ENCODE data around the gene KIF18B.

KIF18B gene

DNA sequence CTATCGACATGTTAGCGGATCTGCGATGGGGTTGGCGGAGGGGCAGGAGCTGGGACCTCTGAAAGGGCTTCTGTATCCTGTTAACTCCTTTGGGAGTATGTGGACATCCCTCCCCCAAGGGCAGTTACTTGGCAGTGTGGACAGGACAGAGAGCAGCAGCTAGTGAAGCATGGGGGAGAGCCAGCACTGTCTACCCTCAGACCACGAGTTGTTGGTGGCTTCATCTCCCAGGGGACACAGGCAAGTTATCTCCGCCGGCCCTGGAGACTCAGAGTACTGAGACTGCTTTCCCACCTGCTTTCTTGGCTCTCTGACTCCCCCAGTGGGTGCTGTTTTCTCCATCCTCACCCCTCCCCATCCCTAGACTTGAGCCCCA lies 27.0 kb downstream of the KIF18B start:
- Histone ChIP-seq H3K9me3 (ENCODE audit: severe bottlenecking) (no peaks in the 10 kb centered on the region), H3K27me3 (ENCODE audit: insufficient read depth, poor library complexity, severe bottlenecking) (no peaks in the 10 kb centered on the region), H3K27ac (ENCODE audit: poor library complexity, severe bottlenecking) (no peak overlapping the region), H3K36me3 (ENCODE audit: low read depth) (no peaks in the 10 kb centered on the region), H3K4me1 (ENCODE audit: insufficient read depth, poor library complexity, severe bottlenecking) (peaks cover 30% of the 10 kb centered on the region), H3K4me3 (ENCODE audit: severe bottlenecking) (no peak overlapping the region)
- TF ChIP-seq, protein P1, sequence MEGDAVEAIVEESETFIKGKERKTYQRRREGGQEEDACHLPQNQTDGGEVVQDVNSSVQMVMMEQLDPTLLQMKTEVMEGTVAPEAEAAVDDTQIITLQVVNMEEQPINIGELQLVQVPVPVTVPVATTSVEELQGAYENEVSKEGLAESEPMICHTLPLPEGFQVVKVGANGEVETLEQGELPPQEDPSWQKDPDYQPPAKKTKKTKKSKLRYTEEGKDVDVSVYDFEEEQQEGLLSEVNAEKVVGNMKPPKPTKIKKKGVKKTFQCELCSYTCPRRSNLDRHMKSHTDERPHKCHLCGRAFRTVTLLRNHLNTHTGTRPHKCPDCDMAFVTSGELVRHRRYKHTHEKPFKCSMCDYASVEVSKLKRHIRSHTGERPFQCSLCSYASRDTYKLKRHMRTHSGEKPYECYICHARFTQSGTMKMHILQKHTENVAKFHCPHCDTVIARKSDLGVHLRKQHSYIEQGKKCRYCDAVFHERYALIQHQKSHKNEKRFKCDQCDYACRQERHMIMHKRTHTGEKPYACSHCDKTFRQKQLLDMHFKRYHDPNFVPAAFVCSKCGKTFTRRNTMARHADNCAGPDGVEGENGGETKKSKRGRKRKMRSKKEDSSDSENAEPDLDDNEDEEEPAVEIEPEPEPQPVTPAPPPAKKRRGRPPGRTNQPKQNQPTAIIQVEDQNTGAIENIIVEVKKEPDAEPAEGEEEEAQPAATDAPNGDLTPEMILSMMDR (IDR thresholded peaks at IDR 0.05; ENCODE audit: poor library complexity, severe bottlenecking) = no peak
- no peak for DNase-seq (ENCODE audit: low spot score)
- no peak for ATAC-seq (ENCODE audit: low read depth)

DNA sequence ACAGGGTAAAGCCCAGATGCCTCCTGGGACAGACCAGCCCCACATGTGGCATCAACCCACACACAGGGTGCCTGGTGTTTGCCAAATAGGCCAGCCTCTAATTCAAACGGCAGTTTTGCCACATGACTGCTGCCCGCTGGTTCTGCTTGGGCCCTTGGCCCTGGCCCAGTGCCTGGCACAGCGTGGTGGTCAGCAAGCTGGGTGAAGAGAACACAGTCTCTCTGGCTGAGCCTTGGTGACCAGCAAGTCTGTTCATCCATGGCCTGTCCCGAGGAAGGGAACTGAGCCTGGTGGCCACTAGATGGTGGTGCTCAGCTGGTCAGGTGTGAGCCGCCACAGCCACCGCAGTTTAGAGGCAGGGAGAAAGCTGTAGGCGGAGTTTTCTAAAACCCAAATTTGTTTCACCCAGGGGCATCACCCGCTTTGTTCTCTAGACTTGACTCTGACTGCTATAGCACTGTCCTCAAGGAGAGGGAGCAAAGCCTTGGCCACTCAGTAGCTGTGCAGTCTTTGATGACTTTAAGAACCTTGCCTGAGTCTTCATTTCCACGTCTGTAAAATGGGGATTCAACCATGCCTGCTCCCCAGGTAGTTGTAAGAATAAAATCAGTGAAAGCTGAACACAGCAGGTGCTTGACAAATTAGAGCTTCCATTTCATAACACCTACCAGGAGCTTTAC lies 27.5 kb downstream of the KIF18B start:
- peak; percentile 82 for DNase-seq (ENCODE audit: low spot score)
- Histone ChIP-seq H3K27me3 (ENCODE audit: insufficient read depth, poor library complexity, severe bottlenecking) (no peaks in the 10 kb centered on the region), H3K9me3 (ENCODE audit: severe bottlenecking) (no peaks in the 10 kb centered on the region), H3K4me1 (ENCODE audit: insufficient read depth, poor library complexity, severe bottlenecking) (peaks cover 30% of the 10 kb centered on the region), H3K4me3 (ENCODE audit: severe bottlenecking) (no peak overlapping the region), H3K36me3 (ENCODE audit: low read depth) (no peaks in the 10 kb centered on the region), H3K27ac (ENCODE audit: poor library complexity, severe bottlenecking) (peak overlapping the region; percentile 7)
- TF ChIP-seq, protein P1 (IDR thresholded peaks at IDR 0.05; ENCODE audit: poor library complexity, severe bottlenecking) = peak; percentile 93
- ATAC-seq (ENCODE audit: low read depth) = peak; percentile 78

DNA sequence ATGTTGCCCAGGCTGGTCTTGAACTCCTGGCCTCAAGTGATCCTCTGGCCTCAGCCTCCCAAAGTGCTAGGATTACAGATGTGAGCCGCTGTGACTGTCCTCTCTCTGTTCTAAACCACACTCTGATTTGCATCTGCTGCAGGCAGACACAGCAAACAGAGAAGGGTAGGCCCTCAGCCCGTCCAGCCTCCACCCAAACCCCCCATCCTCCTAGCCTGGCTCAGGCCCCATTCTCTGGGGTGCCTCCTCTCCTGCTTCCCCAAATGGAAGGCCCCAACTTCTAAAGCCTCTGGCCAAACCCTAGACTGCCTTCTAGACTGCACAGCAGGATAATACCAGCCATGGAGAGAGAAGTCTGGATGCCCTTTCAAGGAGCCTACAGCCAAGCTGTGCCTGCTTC lies 28.2 kb downstream of the KIF18B start:
- no peaks in the 10 kb centered on the region for H3K9me3 ChIP-seq (ENCODE audit: severe bottlenecking)
- H3K36me3 ChIP-seq (ENCODE audit: low read depth) = no peaks in the 10 kb centered on the region
- H3K27me3 ChIP-seq (ENCODE audit: insufficient read depth, poor library complexity, severe bottlenecking) = no peaks in the 10 kb centered on the region
- DNase-seq (ENCODE audit: low spot score) = no peak
- H3K4me1 ChIP-seq (ENCODE audit: insufficient read depth, poor library complexity, severe bottlenecking) = peaks cover 30% of the 10 kb centered on the region
- peak overlapping the region; percentile 7 for H3K27ac ChIP-seq (ENCODE audit: poor library complexity, severe bottlenecking)
- no peak overlapping the region for H3K4me3 ChIP-seq (ENCODE audit: severe bottlenecking)
- ATAC-seq (ENCODE audit: low read depth) = no peak
- TF ChIP-seq, protein P1 (IDR thresholded peaks at IDR 0.05; ENCODE audit: poor library complexity, severe bottlenecking) = no peak

DNA sequence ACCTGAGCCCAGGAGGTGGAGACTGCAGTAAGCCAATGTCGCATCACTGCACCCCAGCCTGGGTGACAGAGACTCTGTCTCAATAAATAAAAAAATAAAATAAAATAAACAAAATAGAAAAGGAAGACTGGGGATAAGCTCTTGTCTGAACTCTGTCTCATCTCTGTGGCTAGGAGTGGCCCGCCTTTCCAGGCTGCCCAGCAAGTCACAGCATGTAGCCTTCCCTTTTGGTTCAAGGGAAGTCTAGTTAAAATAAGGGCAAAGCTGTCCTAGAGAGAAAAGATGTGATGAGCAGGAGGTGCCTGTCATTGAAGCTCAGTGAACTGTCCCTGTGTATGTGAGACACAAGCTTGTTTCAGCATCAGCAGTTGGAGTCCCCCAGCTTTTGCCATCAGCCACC lies 29.6 kb downstream of the KIF18B start:
- TF ChIP-seq, protein P1 (IDR thresholded peaks at IDR 0.05; ENCODE audit: poor library complexity, severe bottlenecking) = no peak
- ATAC-seq (ENCODE audit: low read depth) (peak; percentile 39; the same call in 1 of the 3 replicates), DNase-seq (ENCODE audit: low spot score) (no peak)
- peaks cover 30% of the 10 kb centered on the region for H3K4me1 ChIP-seq (ENCODE audit: insufficient read depth, poor library complexity, severe bottlenecking)
- H3K9me3 ChIP-seq (ENCODE audit: severe bottlenecking) = no peaks in the 10 kb centered on the region
- no peaks in the 10 kb centered on the region for H3K36me3 ChIP-seq (ENCODE audit: low read depth)
- no peaks in the 10 kb centered on the region for H3K27me3 ChIP-seq (ENCODE audit: insufficient read depth, poor library complexity, severe bottlenecking)
- peak overlapping the region; percentile 81 for H3K27ac ChIP-seq (ENCODE audit: poor library complexity, severe bottlenecking)
- H3K4me3 ChIP-seq (ENCODE audit: severe bottlenecking) = no peak overlapping the region

DNA sequence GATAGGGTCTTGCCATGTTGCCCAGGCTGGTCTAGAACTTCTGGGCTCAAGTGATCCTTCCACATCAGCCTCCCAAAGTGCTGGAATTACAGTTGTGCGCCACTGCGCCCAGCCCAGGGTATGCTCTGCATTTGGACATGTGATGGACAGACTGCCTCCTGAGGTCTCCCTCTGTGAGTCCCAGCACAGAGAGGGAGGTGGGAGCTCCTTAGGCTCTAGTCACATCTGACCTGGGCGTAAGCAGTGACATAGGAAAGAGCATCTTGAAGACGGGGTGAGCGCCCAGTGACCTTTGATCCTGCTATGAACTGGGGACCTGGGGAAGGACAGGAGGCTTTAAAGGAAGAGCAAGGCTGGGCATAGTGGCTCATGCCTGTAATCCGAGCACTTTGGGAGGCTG lies 30.1 kb downstream of the KIF18B start:
- DNase-seq (ENCODE audit: low spot score) = no peak
- TF ChIP-seq, protein P1 (IDR thresholded peaks at IDR 0.05; ENCODE audit: poor library complexity, severe bottlenecking) = no peak
- H3K27ac ChIP-seq (ENCODE audit: poor library complexity, severe bottlenecking) = peak overlapping the region; percentile 81
- H3K9me3 ChIP-seq (ENCODE audit: severe bottlenecking) = no peaks in the 10 kb centered on the region
- no peaks in the 10 kb centered on the region for H3K36me3 ChIP-seq (ENCODE audit: low read depth)
- no peak overlapping the region for H3K4me3 ChIP-seq (ENCODE audit: severe bottlenecking)
- ATAC-seq (ENCODE audit: low read depth) = no peak
- H3K27me3 ChIP-seq (ENCODE audit: insufficient read depth, poor library complexity, severe bottlenecking) = no peaks in the 10 kb centered on the region
- H3K4me1 ChIP-seq (ENCODE audit: insufficient read depth, poor library complexity, severe bottlenecking) = peaks cover 30% of the 10 kb centered on the region

Data from RWPE2 (cell line).